Effector memory CD4-positive, alpha-beta T cell (primary cell): ENCODE results near the gene CCDC126.

Experiments
- DNase-seq, 3 donors: peaks; one replicate each; pipeline ENCODE4 v3.0.0-alpha.2; 2020
- H3K27ac ChIP-seq: 2 replicates; pipeline ENCODE4 v1.7.0; 2013; ENCODE audit warnings: mild to moderate bottlenecking, low read length, moderate library complexity; ENCODE audit not compliant: insufficient read depth, poor library complexity, severe bottlenecking
- H3K27me3 ChIP-seq: replicated peaks from 2 replicates; pipeline ENCODE4 v1.7.0; 2013; ENCODE audit warnings: mild to moderate bottlenecking, low read length; ENCODE audit not compliant: insufficient read depth, control insufficient read depth, poor library complexity, severe bottlenecking
- H3K36me3 ChIP-seq: 2 replicates; pipeline ENCODE4 v1.7.0; 2013; ENCODE audit warnings: mild to moderate bottlenecking, low read length, moderate library complexity; ENCODE audit not compliant: control insufficient read depth, insufficient read depth
- H3K4me1 ChIP-seq: 2 replicates; pipeline ENCODE4 v1.7.0; 2013; ENCODE audit warnings: low read length, mild to moderate bottlenecking; ENCODE audit not compliant: control insufficient read depth, insufficient read depth, poor library complexity, severe bottlenecking
- H3K4me3 ChIP-seq: 2 replicates; pipeline ENCODE4 v1.7.0; 2013; ENCODE audit warnings: low read length, low read depth, mild to moderate bottlenecking; ENCODE audit not compliant: insufficient read depth, poor library complexity, severe bottlenecking
- H3K9me3 ChIP-seq: 2 replicates; pipeline ENCODE4 v1.7.0; 2013; ENCODE audit warnings: mild to moderate bottlenecking, low read length, moderate library complexity; ENCODE audit not compliant: control insufficient read depth

Gene CCDC126

DNA sequence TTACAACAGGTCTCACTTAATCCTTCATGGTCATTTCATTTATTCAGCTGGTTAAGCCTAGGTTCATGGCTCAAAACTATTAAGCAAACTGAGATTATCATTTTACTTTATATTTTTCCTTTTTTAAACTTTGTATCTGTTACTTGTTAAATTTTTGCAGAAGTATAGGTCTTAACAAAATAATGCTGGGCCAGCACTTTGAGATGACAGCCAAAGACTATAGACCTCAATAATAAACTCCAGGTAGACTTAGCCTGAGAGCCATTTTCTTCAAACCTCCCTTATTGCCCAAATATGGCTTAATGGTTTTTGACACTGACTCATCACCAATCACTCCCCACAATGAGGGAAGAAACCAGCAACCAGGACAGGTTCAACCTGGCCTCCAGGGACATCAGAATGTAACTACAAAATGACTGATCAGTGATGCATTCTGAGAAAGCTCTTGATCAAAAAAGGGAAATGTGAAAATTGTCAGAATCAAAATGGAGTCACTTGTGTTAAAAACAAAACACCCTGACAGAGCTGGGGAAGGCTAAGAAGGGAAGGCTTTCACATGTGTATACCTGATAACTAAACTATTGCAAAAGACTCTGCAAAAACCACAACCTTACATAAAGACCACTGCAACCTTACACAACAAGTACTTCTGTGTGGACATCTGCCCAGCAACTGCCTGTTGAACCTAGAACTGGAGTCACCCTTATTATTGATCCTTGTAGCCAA lies 2.1 kb upstream of the CCDC126 start:
- Histone ChIP-seq H3K36me3 (no peaks in the 10 kb centered on the region), H3K4me3 (no peak overlapping the region), H3K4me1 (peaks cover 8% of the 10 kb centered on the region), H3K27me3 (no peaks in the 10 kb centered on the region), H3K9me3 (no peaks in the 10 kb centered on the region), H3K27ac (no peak overlapping the region)
- no peak for DNase-seq

DNA sequence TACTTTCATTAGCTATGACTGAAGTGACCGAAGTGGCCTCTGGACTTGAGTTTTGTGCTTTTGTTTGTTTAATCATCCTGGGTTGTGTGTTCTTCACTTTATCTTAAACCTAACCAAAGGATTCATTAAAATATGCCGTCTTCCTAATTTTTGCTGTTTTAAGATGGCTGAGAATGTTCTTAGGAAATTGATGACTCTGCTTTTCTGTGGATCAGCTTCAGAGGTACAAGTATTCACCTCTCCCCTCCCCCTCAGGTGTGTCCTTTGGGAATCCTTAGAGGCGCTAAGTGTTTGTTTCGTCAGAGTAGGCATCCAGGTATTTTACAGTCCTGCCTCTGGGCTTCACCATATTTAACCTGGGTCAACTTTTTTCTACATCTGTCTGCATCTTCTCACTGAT lies 1.1 kb downstream of the CCDC126 start:
- H3K4me3 ChIP-seq = peak overlapping the region; percentile 90
- no peaks in the 10 kb centered on the region for H3K9me3 ChIP-seq
- H3K27ac ChIP-seq = no peak overlapping the region
- H3K36me3 ChIP-seq = no peaks in the 10 kb centered on the region
- H3K27me3 ChIP-seq = no peaks in the 10 kb centered on the region
- H3K4me1 ChIP-seq = peaks cover 8% of the 10 kb centered on the region
- no peak for DNase-seq

- Histone ChIP-seq H3K27ac (no peak overlapping the region), H3K36me3 (no peaks in the 10 kb centered on the region), H3K4me1 (peaks cover 8% of the 10 kb centered on the region), H3K27me3 (no peaks in the 10 kb centered on the region), H3K4me3 (no peak overlapping the region), H3K9me3 (no peaks in the 10 kb centered on the region)
- DNase-seq = no peak
Measured at GRCh38 chr7:23600236-23600635, 3.1 kb downstream of the CCDC126 start.

DNA sequence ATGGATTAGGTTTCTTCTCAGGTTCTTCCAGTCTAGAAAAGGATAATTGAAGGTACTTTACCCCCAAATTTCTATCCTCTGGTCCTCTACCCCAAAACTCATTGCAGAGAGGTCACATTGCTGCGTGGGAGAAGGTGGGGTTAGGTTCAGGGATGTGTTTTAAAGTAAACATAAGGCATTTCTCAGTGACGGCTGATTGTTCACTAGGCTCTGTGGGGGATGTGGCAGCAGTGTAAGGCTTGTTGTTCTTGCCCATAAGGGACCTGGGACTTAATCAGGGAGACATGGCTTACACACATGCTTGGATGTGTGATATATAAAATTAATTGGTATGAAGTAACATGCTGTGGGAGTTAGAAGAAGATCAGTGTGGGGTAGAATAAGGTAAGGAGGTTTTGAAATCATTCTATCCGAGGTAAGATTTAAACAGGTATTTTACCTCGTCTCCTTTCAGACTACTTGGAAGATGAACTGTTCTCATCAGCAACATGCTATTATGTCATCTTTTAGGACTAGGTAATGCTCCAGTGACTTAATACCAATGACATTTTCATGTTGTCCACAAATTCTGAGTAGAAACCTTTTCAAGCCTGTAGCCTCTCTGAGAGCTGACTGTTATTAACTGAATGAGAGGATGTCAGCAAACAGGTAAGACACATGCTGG lies 6.6 kb downstream of the CCDC126 start:
- Histone ChIP-seq H3K27me3 (no peaks in the 10 kb centered on the region), H3K27ac (no peak overlapping the region), H3K4me1 (no peaks in the 10 kb centered on the region), H3K36me3 (no peaks in the 10 kb centered on the region), H3K4me3 (no peak overlapping the region), H3K9me3 (no peaks in the 10 kb centered on the region)
- DNase-seq = no peak

DNA sequence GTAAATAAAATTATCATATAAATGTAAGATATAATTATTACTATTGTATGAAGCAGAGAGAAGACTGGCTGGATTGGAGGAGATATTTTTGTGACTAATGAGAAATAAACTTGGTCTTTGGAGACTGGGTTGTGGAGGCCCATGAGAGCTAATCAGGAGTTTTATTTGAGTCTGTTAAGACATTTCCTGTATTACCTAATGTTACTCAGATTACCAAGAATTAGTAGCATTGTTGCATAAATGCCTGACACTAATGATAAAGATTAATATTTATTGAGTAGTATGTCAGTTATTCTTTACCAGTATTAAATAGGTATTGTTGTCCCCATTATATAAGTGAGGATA lies 7.1 kb downstream of the CCDC126 start:
- Histone ChIP-seq H3K4me1 (no peaks in the 10 kb centered on the region), H3K4me3 (no peak overlapping the region), H3K27ac (no peak overlapping the region), H3K36me3 (no peaks in the 10 kb centered on the region), H3K9me3 (no peaks in the 10 kb centered on the region), H3K27me3 (no peaks in the 10 kb centered on the region)
- no peak for DNase-seq

GRCh38 chr7:23607130-23607529 lies 9.9 kb downstream of the CCDC126 start:
- Histone ChIP-seq H3K36me3 (no peaks in the 10 kb centered on the region), H3K27me3 (no peaks in the 10 kb centered on the region), H3K27ac (no peak overlapping the region), H3K4me3 (no peak overlapping the region), H3K9me3 (no peaks in the 10 kb centered on the region), H3K4me1 (no peaks in the 10 kb centered on the region)
- no peak for DNase-seq

DNA sequence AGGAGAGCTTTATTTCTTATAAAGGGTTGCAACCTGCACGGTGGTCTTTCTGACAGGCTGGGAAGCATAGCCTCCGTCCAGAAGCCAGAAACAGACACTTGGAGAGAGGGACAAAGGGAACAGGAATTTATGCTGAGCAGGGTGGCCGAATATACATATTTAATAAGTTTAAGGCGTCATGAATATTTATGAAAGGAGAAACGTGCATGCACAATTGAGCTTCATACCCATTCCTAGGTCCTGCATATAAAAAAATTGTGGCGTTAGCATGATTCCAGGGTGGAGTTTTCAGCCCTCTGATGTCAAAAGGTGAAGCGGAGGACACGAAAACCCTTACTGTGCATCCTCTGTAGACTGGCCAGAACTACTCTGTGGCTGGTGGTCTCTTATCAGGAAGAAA lies 10.7 kb downstream of the CCDC126 start:
- no peaks in the 10 kb centered on the region for H3K9me3 ChIP-seq
- DNase-seq = no peak
- no peaks in the 10 kb centered on the region for H3K36me3 ChIP-seq
- no peak overlapping the region for H3K27ac ChIP-seq
- no peaks in the 10 kb centered on the region for H3K27me3 ChIP-seq
- no peak overlapping the region for H3K4me3 ChIP-seq
- H3K4me1 ChIP-seq = no peaks in the 10 kb centered on the region

- Histone ChIP-seq H3K4me3 (no peak overlapping the region), H3K27ac (no peak overlapping the region), H3K36me3 (peaks cover 11% of the 10 kb centered on the region), H3K9me3 (no peaks in the 10 kb centered on the region), H3K4me1 (no peaks in the 10 kb centered on the region), H3K27me3 (no peaks in the 10 kb centered on the region)
- DNase-seq = no peak
Measured at GRCh38 chr7:23615331-23615730, 18.1 kb downstream of the CCDC126 start.

GRCh38 chr7:23616593-23616992 lies 19.4 kb downstream of the CCDC126 start:
- DNase-seq = no peak
- H3K9me3 ChIP-seq = no peaks in the 10 kb centered on the region
- H3K27ac ChIP-seq = no peak overlapping the region
- H3K36me3 ChIP-seq = peaks cover 11% of the 10 kb centered on the region
- no peak overlapping the region for H3K4me3 ChIP-seq
- no peaks in the 10 kb centered on the region for H3K4me1 ChIP-seq
- no peaks in the 10 kb centered on the region for H3K27me3 ChIP-seq

GRCh38 chr7:23617482-23617881 lies 20.3 kb downstream of the CCDC126 start:
- Histone ChIP-seq H3K4me3 (no peak overlapping the region), H3K27ac (no peak overlapping the region), H3K4me1 (no peaks in the 10 kb centered on the region), H3K36me3 (peaks cover 11% of the 10 kb centered on the region), H3K9me3 (no peaks in the 10 kb centered on the region), H3K27me3 (no peaks in the 10 kb centered on the region)
- no peak for DNase-seq
